K562 (cell line): ENCODE results near the gene OTOP3. TPM values are rescaled to one million over a fixed set of nuclear protein-coding genes. Genes with fewer than 3 reads are reported as not detected.

Experiments
- ATAC-seq: fragments of 200-7000 bp; cut with Tn5 transposase; 3 replicates; pipeline ENCODE4 v1.9.1; 2020; ENCODE audit warnings: moderate library complexity
- BruUV-seq: library from RNA; stranded (reverse); fragments of 400-500 nt; replicated peaks from 2 replicates; lab custom pipeline; 2021; lab: Mats Ljungman, UMichigan
- CTCF ChIA-PET: fragments of 300-600 bp; formaldehyde crosslinking; extraction: SDS; loops from one replicate; lab custom pipeline; 2021; ENCODE audit warnings: low intra/inter-chr PET ratio; lab: Yijun Ruan, JAX
- POLR2A ChIA-PET: fragments of 300-600, 350-650 bp; sonication (Branson Sonifier 250); formaldehyde crosslinking; extraction: SDS; loops from one replicate; lab custom pipeline; 2021; ENCODE audit warnings: antibody characterized with exemption, inconsistent platforms; lab: Yijun Ruan, JAX
- DNase-seq, 4 experiments: peaks; one replicate each; pipeline versions ENCODE4 v3.0.0 to v3.0.0-alpha.2; 2011 to 2018; ENCODE audit warnings: low spot score in 3 of 4, mixed read lengths in 3 of 4; ENCODE audit errors: extremely low read depth in 1 of 4
- FAIRE-seq: peaks from 2 replicates; lab custom pipeline; 2011; peaks lifted over from hg19 to GRCh38; lab: Jason Lieb, UNC
- H2AFZ ChIP-seq: 2 replicates; pipeline ENCODE4 v1.6.0; 2011; ENCODE audit warnings: low read depth, low read length, control low read depth, inconsistent platforms
- H3K27ac ChIP-seq: fragments of 200-600 bp; 3 replicates; pipeline ENCODE4 v1.8.0; 2011; ENCODE audit warnings: low read depth, mild to moderate bottlenecking, control low read depth, inconsistent platforms, low read length, moderate library complexity, mixed read lengths; ENCODE audit errors: extremely low read depth
- H3K27me3 ChIP-seq, 2 experiments: fragments of 300-600 bp in 1 of 2; 2 replicates in 1 of 2; 3 replicates in 1 of 2; pipeline versions ENCODE4 v1.6.0 to v1.8.0; 2011; ENCODE audit warnings: inconsistent platforms in 2 of 2, low read length in 2 of 2, mild to moderate bottlenecking in 1 of 2, mixed read lengths in 1 of 2, moderate library complexity in 1 of 2; ENCODE audit not compliant: control insufficient read depth in 2 of 2, insufficient read depth in 2 of 2
- H3K36me3 ChIP-seq: fragments of 300-600 bp; 3 replicates; pipeline ENCODE4 v1.8.0; 2011; ENCODE audit warnings: mild to moderate bottlenecking, low read length, inconsistent platforms; ENCODE audit not compliant: control insufficient read depth, insufficient read depth
- H3K4me1 ChIP-seq, 2 experiments: fragments of 200-600 bp in 1 of 2; replicated peaks in 1 of 2; 2 replicates in 1 of 2; 3 replicates in 1 of 2; pipeline versions ENCODE4 v1.5.1 to v1.8.0; 2011; ENCODE audit warnings: inconsistent platforms in 2 of 2, low read length in 2 of 2, mild to moderate bottlenecking in 1 of 2, mixed read lengths in 1 of 2, moderate library complexity in 1 of 2; ENCODE audit not compliant: control insufficient read depth in 2 of 2, insufficient read depth in 2 of 2
- H3K4me2 ChIP-seq: 2 replicates; pipeline ENCODE4 v1.6.1; 2011; ENCODE audit warnings: low read length, control low read depth, inconsistent platforms, mixed read lengths; ENCODE audit not compliant: insufficient read depth
- H3K4me3 ChIP-seq: fragments of 200-600 bp; sonication (generic), shearing (Covaris generic); 2 replicates; pipeline ENCODE4 v1.5.1; 2016; ENCODE audit warnings: control low read depth, inconsistent platforms
- H3K79me2 ChIP-seq: fragments of 200-600 bp; 3 replicates; pipeline ENCODE4 v1.8.0; 2011; ENCODE audit warnings: low read length, inconsistent platforms; ENCODE audit not compliant: control insufficient read depth, insufficient read depth
- H3K9ac ChIP-seq, 2 experiments: 2 replicates each; pipeline versions ENCODE4 v1.6.0 to v1.6.1; 2011; ENCODE audit warnings: low read depth in 2 of 2, low read length in 2 of 2, control low read depth in 1 of 2, inconsistent platforms in 1 of 2, mild to moderate bottlenecking in 1 of 2, mixed read lengths in 1 of 2; ENCODE audit not compliant: insufficient read depth in 1 of 2
- H3K9me1 ChIP-seq: one replicate; pipeline ENCODE4 v1.6.0; 2011; ENCODE audit warnings: inconsistent platforms, mild to moderate bottlenecking, low read length, moderate library complexity; ENCODE audit not compliant: control insufficient read depth, insufficient read depth
- H3K9me3 ChIP-seq: replicated peaks from 2 replicates; pipeline ENCODE4 v1.5.1; 2011; ENCODE audit warnings: low read depth, low read length, inconsistent platforms; ENCODE audit not compliant: control insufficient read depth, insufficient read depth
- H4K20me1 ChIP-seq: replicated peaks from 2 replicates; pipeline ENCODE4 v1.6.1; 2011; ENCODE audit warnings: low read length, inconsistent platforms, mixed read lengths; ENCODE audit not compliant: control insufficient read depth, insufficient read depth
- CBX8 ChIP-seq: fragments of 200-600 bp; sonication (generic); IDR thresholded peaks from 2 replicates; pipeline ENCODE4 v1.6.1; 2012; ENCODE audit warnings: borderline replicate concordance, mixed run types, low read depth, mild to moderate bottlenecking, moderate library complexity, mixed read lengths, low read length, control low read depth, inconsistent platforms; ENCODE audit not compliant: poor library complexity, severe bottlenecking; ENCODE audit errors: extremely low read depth
- CHAMP1 ChIP-seq: fragments of 450-650 bp; IDR thresholded peaks from 2 replicates; pipeline ENCODE4 v1.6.1; 2016; ENCODE audit warnings: mild to moderate bottlenecking
- CHD4 ChIP-seq: fragments of 200-600 bp; sonication (generic); IDR thresholded peaks from 3 replicates; pipeline ENCODE4 v1.6.1; 2012; ENCODE audit warnings: low read depth, mild to moderate bottlenecking, mixed read lengths, low read length, inconsistent platforms; ENCODE audit not compliant: insufficient read depth, insufficient replicate concordance, poor library complexity, severe bottlenecking
- DPF2 ChIP-seq: fragments of 450-650 bp; IDR thresholded peaks from 2 replicates; pipeline ENCODE4 v1.6.1; 2016
- HDAC3 ChIP-seq: fragments of 450-650 bp; IDR thresholded peaks from 2 replicates; pipeline ENCODE4 v1.6.1; 2018; ENCODE audit warnings: borderline replicate concordance, mild to moderate bottlenecking, moderate library complexity; ENCODE audit not compliant: partially characterized antibody
- HDGF ChIP-seq: fragments of 450-650 bp; IDR thresholded peaks from 2 replicates; pipeline ENCODE4 v1.6.1; 2016
- MTF1 ChIP-seq: fragments of 250-450 bp; sonication (Bioruptor Pico); IDR thresholded peaks from 2 replicates; pipeline ENCODE4 v1.9.0; 2021; ENCODE audit warnings: moderate library complexity, mild to moderate bottlenecking, inconsistent platforms, borderline replicate concordance
- ZBTB8A ChIP-seq: fragments of 450-650 bp; IDR thresholded peaks from 2 replicates; pipeline ENCODE4 v1.6.1; 2018; ENCODE audit warnings: mild to moderate bottlenecking, moderate library complexity; ENCODE audit not compliant: partially characterized antibody
- WGBS: fragments of 100-300 bp; shearing (Covaris generic); methylation state at CpG from one replicate; pipeline ENCODE4 v1.1.6; 2016; ENCODE audit warnings: low coverage, mixed read lengths; ENCODE audit not compliant: insufficient coverage; ENCODE audit errors: missing lambda C conversion rate; 5-methylcytosine and 5-hydroxymethylcytosine counted together
- in situ Hi-C: fragments of 300-500 bp; cut with MboI; formaldehyde crosslinking; loops from 4 replicates; pipeline ENCODE4 v1.15.0; 2018; ENCODE audit warnings: inconsistent platforms, mixed read lengths
- intact Hi-C: fragments of 100-400 bp; cut with micrococcal nuclease; formaldehyde crosslinking; loops from 2 replicates; pipeline ENCODE4 v1.14.2; 2022
- polyA plus RNA-seq, 8 experiments: library from polyadenylated mRNA; depleted of rRNA in 4 of 8; stranded (reverse) in 5 of 8; unstranded in 3 of 8; fragments of >200 nt; fragmentation: Nextera tagmentation in 2 of 8; fragmentation: Illumina TruSeq in 1 of 8; extraction: Ambion mirVana in 2 of 8; extraction: Trizol in 1 of 8; gene quantifications; 2 replicates each; pipeline versions ENCODE4 v1.2.1 to v1.2.3, GENCODE V29; 2011 to 2014; ENCODE audit warnings: inconsistent platforms in 1 of 8, missing spikeins in 1 of 8
- total RNA-seq, 7 experiments: library from RNA; depleted of rRNA in 6 of 7; stranded (reverse); fragments of >200 nt in 6 of 7; fragmentation: Illumina TruSeq in 2 of 7; extraction: Trizol in 2 of 7; gene quantifications; 2 replicates each; pipeline versions ENCODE4 v1.2.1 to v1.2.3, GENCODE V29; 2011 to 2021; ENCODE audit warnings: low replicate concordance in 1 of 7
- TF ChIP-seq, protein P1 (sequence below): fragments of 250-450 bp; sonication (Bioruptor Pico); IDR thresholded peaks from 2 replicates; pipeline ENCODE4 v1.4.0; 2020; ENCODE audit warnings: borderline replicate concordance

Gene OTOP3
- total and polyA plus RNA-seq, 9 of the 15 experiments (the other 6 are each of a cell fraction or from before 2014, with no cell fraction given): not detected

DNA sequence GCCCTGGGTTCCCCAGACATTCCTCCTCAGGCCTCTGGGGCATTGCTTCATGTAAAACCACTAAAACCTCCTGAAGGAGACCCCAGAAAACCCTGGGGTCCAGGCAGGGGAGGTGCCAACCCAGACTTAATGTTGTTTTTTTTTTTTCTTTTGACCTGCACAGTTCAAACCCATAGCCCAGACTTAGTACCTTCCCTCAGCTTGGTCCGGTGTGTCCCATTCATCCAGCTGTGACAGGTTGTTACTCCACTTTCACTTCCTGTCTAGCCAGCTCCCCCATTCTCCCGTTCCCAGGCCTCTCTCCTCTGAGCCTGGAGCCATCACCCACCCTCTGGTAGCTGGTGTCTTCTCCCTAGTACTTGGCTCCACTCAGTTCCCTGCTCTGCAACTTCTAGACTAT is 56.5 kb downstream of the OTOP3 start:
- TF ChIP-seq CBX8 (no peak), HDGF (no peak), DPF2 (no peak), CHD4 (no peak), ZBTB8A (no peak), MTF1 (CRISPR knock-in tag) (no peak), HDAC3 (no peak), CHAMP1 (no peak)
- TF ChIP-seq, protein P1, sequence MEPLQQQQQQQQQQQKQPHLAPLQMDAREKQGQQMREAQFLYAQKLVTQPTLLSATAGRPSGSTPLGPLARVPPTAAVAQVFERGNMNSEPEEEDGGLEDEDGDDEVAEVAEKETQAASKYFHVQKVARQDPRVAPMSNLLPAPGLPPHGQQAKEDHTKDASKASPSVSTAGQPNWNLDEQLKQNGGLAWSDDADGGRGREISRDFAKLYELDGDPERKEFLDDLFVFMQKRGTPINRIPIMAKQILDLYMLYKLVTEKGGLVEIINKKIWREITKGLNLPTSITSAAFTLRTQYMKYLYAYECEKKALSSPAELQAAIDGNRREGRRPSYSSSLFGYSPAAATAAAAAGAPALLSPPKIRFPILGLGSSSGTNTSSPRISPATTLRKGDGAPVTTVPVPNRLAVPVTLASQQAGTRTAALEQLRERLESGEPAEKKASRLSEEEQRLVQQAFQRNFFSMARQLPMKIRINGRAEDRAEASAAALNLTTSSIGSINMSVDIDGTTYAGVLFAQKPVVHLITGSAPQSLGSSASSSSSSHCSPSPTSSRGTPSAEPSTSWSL (CRISPR knock-in tag): no peak
- Histone ChIP-seq H3K9me3 (no peaks in the 10 kb centered on the region), H3K9me1 (no peaks in the 10 kb centered on the region), H3K9ac (peak overlapping the region in 1 of 2 experiments; percentile 68; a peak in 1 of 4 replicates), H3K27me3 (no peaks in the 10 kb centered on the region), H3K4me3 (no peak overlapping the region), H3K27ac (no peak overlapping the region), H3K36me3 (no peaks in the 10 kb centered on the region), H3K4me1 (peaks cover 7 to 29% of the 10 kb centered on the region in 2 experiments; a peak in 3 of 5 replicates), H4K20me1 (peaks cover 7% of the 10 kb centered on the region; the same call in 1 of the 2 replicates), H3K4me2 (no peak overlapping the region), H2AFZ (no peak overlapping the region), H3K79me2 (peaks cover 10% of the 10 kb centered on the region; the same call in 2 of the 3 replicates)
- FAIRE-seq (no peak), ATAC-seq (no peak), DNase-seq (no peak)
- BruUV-seq: no TSS peak
- intact Hi-C loops: no loop called here
- ChIA-PET CTCF (no interaction called here), POLR2A (interaction anchor here (0.6 to 6.4 kb wide), 6 partner anchors 9 to 119 kb away, joined by 3 to 56 read pairs (median 8); partner anchors contain the start of gene MRPL58)
- in situ Hi-C loops: no loop called here
- WGBS: 7% methylated on average over 2 of the region's 2 CpGs
